Left lung (tissue), 10 donors: ENCODE results near the gene CACNG8. TPM values are rescaled to one million over a fixed set of nuclear protein-coding genes. Genes with fewer than 3 reads are reported as not detected.
"Not testable (repeated sequence)": the region's sequence is repeated elsewhere in the genome, so short reads cannot be mapped to it uniquely, and the experiment has no call there.

Experiments
- ATAC-seq: fragments of 200-7000 bp; cut with Tn5 transposase; one replicate; pipeline ENCODE4 v1.9.1; 2020; ENCODE audit warnings: moderate library complexity
- DNase-seq, 4 donors: peaks; one replicate each; pipeline ENCODE4 v3.0.0-alpha.2; 2013 to 2020
- H3K27ac ChIP-seq, 2 donors: fragments of 200-600 bp; sonication (generic) in 1 of 2; one replicate each; pipeline versions ENCODE4 v1.5.0 to v1.8.0; 2020 to 2021
- H3K27me3 ChIP-seq, 2 donors: fragments of 200-600 bp; sonication (generic) in 1 of 2; one replicate each; pipeline versions ENCODE4 v1.5.0 to v1.8.0; 2020 to 2021
- H3K36me3 ChIP-seq, 2 donors: fragments of 200-600 bp; sonication (generic) in 1 of 2; one replicate each; pipeline versions ENCODE4 v1.5.0 to v1.8.0; 2020 to 2021
- H3K4me1 ChIP-seq, 2 donors: fragments of 200-600 bp; one replicate each; pipeline ENCODE4 v1.8.0; 2021
- H3K4me3 ChIP-seq, 2 donors: fragments of 200-600 bp; sonication (generic) in 1 of 2; one replicate each; pipeline versions ENCODE4 v1.5.0 to v1.8.0; 2020 to 2021; ENCODE audit warnings: mild to moderate bottlenecking in 1 of 2
- H3K9me3 ChIP-seq, 2 donors: fragments of 200-600 bp; sonication (generic) in 1 of 2; one replicate each; pipeline versions ENCODE4 v1.5.0 to v1.8.0; 2020 to 2021
- CTCF ChIP-seq, 2 donors: fragments of 200-600 bp; sonication (generic) in 1 of 2; IDR thresholded peaks; one replicate each; pipeline versions ENCODE4 v1.5.0 to v1.8.0; 2021; ENCODE audit warnings: antibody characterized with exemption in 2 of 2
- intact Hi-C, 2 donors: fragments of 100-400 bp; cut with DNase I; formaldehyde crosslinking; loops; one replicate each; pipeline versions ENCODE4 v1.11.2 to v1.14.2; 2022
- polyA plus RNA-seq, 6 donors: library from polyadenylated mRNA; unstranded; fragments of 120-200 nt; gene quantifications; one replicate each; pipeline ENCODE4 v1.2.1, GENCODE V29; 2013; ENCODE audit not compliant: insufficient read length in 6 of 6
- total RNA-seq, 2 donors: library from RNA; stranded (reverse); fragmentation: NEBNext Ultra II Directional; extraction: Animal tissue kit (Norgen Biotek cat#: 25700); gene quantifications; one replicate each; pipeline ENCODE4 v1.2.1, GENCODE V29; 2021
- donor health status: DM: no; HTN: yes; CAD: no.
- donor health status: DM: no; HTN: no; CAD: no.

The CACNG8 gene
- total and polyA plus RNA-seq, 8 donors = 0.03 to 0.15 (median 0.08) TPM; not detected in 1

- DNase-seq = no peak
- Histone ChIP-seq H3K9me3 (no peaks in the 10 kb centered on the region), H3K27me3 (peaks cover 29 to 92% of the 10 kb centered on the region in 2 donors), H3K4me1 (no peaks in the 10 kb centered on the region), H3K4me3 (no peak overlapping the region), H3K27ac (no peak overlapping the region), H3K36me3 (no peaks in the 10 kb centered on the region)
- no peak for TF ChIP-seq CTCF (IDR thresholded peaks at IDR 0.05)
- intact Hi-C loops = no loop called here
- ATAC-seq = no peak
These were observed 16.7 kb upstream of the CACNG8 start for GRCh38 chr19:53945998-53946397.

- no peaks in the 10 kb centered on the region for H3K4me1 ChIP-seq
- intact Hi-C loops = no loop called here
- ATAC-seq (no peak), DNase-seq (peak in 1 of 4 donors; percentile 9)
- no peak for TF ChIP-seq CTCF (IDR thresholded peaks at IDR 0.05)
- H3K4me3 ChIP-seq = no peak overlapping the region
- H3K27ac ChIP-seq = no peak overlapping the region
- H3K9me3 ChIP-seq = no peaks in the 10 kb centered on the region
- H3K36me3 ChIP-seq = no peaks in the 10 kb centered on the region
- H3K27me3 ChIP-seq = peaks cover 15 to 91% of the 10 kb centered on the region in 2 donors
These were observed 15.1 kb upstream of the CACNG8 start for GRCh38 chr19:53947624-53948023.

GRCh38 chr19:53948611-53949010 is 14.1 kb upstream of the CACNG8 start:
- H3K4me1 ChIP-seq, intact Hi-C loops, H3K4me3 ChIP-seq, H3K36me3 ChIP-seq, H3K27ac ChIP-seq, H3K9me3 ChIP-seq, DNase-seq, ATAC-seq: not testable (repeated sequence)
- peaks cover 9 to 91% of the 10 kb centered on the region in 2 donors for H3K27me3 ChIP-seq

GRCh38 chr19:53951436-53951835 is 11.3 kb upstream of the CACNG8 start:
- no peak for ATAC-seq

GRCh38 chr19:53951947-53952346 is 10.8 kb upstream of the CACNG8 start:
- no peak overlapping the region for H3K27ac ChIP-seq
- no peak for ATAC-seq
- peaks cover 0 to 3% of the 10 kb centered on the region in 2 donors for H3K9me3 ChIP-seq
- H3K36me3 ChIP-seq = no peaks in the 10 kb centered on the region
- no peak for TF ChIP-seq CTCF (IDR thresholded peaks at IDR 0.05)
- DNase-seq = no peak
- H3K4me3 ChIP-seq = no peak overlapping the region
- no peaks in the 10 kb centered on the region for H3K4me1 ChIP-seq
- intact Hi-C loops = no loop called here
- H3K27me3 ChIP-seq = peaks cover under 1 to 95% of the 10 kb centered on the region in 2 donors

More at GRCh38 chr19:53951436-53951835, 11.3 kb upstream of the CACNG8 start:
- Histone ChIP-seq H3K27me3 (peaks cover 0 to 95% of the 10 kb centered on the region in 2 donors), H3K36me3 (no peaks in the 10 kb centered on the region), H3K9me3 (peaks cover 0 to 3% of the 10 kb centered on the region in 2 donors), H3K27ac (no peak overlapping the region), H3K4me3 (no peak overlapping the region), H3K4me1 (no peaks in the 10 kb centered on the region)
- intact Hi-C loops = no loop called here
- DNase-seq = no peak
- no peak for TF ChIP-seq CTCF (IDR thresholded peaks at IDR 0.05)

GRCh38 chr19:53953383-53953782 is 9.4 kb upstream of the CACNG8 start:
- Histone ChIP-seq H3K4me1 (no peaks in the 10 kb centered on the region), H3K27ac (no peak overlapping the region), H3K9me3 (peaks cover 0 to 3% of the 10 kb centered on the region in 2 donors), H3K4me3 (no peak overlapping the region), H3K27me3 (peaks cover 14 to 96% of the 10 kb centered on the region in 2 donors), H3K36me3 (no peaks in the 10 kb centered on the region)
- DNase-seq (no peak), ATAC-seq (no peak)
- intact Hi-C loops = no loop called here
- no peak for TF ChIP-seq CTCF (IDR thresholded peaks at IDR 0.05)
